Measurements from ENCODE around the gene TM9SF2. TPM values are rescaled to one million over a fixed set of nuclear protein-coding genes. Genes with fewer than 3 reads are reported as not detected.

The TM9SF2 gene
- polyA plus RNA-seq, 3 donors, result 54.0 to 255 (median 218) TPM

GRCh38 chr13:99590519-99591011 is 89.3 kb downstream of the TM9SF2 start:
- Histone ChIP-seq H2AFZ (ENCODE audit: insufficient read depth, low read depth, low read length, poor library complexity, severe bottlenecking) (no peak overlapping the region), H4K20me1 (ENCODE audit: insufficient read depth, low read length) (no peaks in the 10 kb centered on the region), H3K9me3 (replicated peaks in 1 of 2; ENCODE audit: control insufficient read depth in 1 of 2, insufficient read depth in 1 of 2, low read length in 2 of 2) (no peaks in the 10 kb centered on the region), H3K4me1 (ENCODE audit: control insufficient read depth in 1 of 2, insufficient read depth in 2 of 2, low read length in 2 of 2) (no peaks in the 10 kb centered on the region), H3K79me2 (ENCODE audit: insufficient read depth, low read length) (no peaks in the 10 kb centered on the region), H3K4me2 (replicated peaks; ENCODE audit: extremely low read depth, low read length, poor library complexity, severe bottlenecking) (no peak overlapping the region), H3K9ac (ENCODE audit: insufficient read depth, low read length, poor library complexity, severe bottlenecking) (no peak overlapping the region), H3K27ac (ENCODE audit: low read depth in 1 of 2, low read length in 2 of 2) (no peak overlapping the region), H3K4me3 (replicated peaks in 1 of 3; ENCODE audit: low read depth in 2 of 3, low read length in 3 of 3) (no peak overlapping the region), H3K36me3 (replicated peaks in 1 of 2; ENCODE audit: control insufficient read depth in 1 of 2, insufficient read depth in 2 of 2, low read length in 2 of 2) (no peaks in the 10 kb centered on the region), H3K27me3 (ENCODE audit: control insufficient read depth in 2 of 2, insufficient read depth in 2 of 2, low read length in 2 of 2) (no peaks in the 10 kb centered on the region)
- no peak for TF ChIP-seq CTCF (IDR thresholded peaks at IDR 0.05)
- Mint-ChIP-seq H3K27me3 (ENCODE audit: low read depth in 3 of 3) (peaks cover 3 to 7% (median 3%) of the 10 kb centered on the region in 3 donors), H3K4me3 (no peak overlapping the region), H3K36me3 (no peaks in the 10 kb centered on the region), H3K27ac (no peak overlapping the region), H3K4me1 (no peaks in the 10 kb centered on the region), H3K9me3 (no peaks in the 10 kb centered on the region)
- WGBS (ENCODE audit: insufficient coverage), result no CpG with 5 or more reads among the region's 3 CpGs
- intact Hi-C loops (cut with micrococcal nuclease), result no loop called here
- DNase-seq, result no peak

GRCh38 chr13:99596180-99596579 is 94.9 kb downstream of the TM9SF2 start:
- TF ChIP-seq CTCF (IDR thresholded peaks at IDR 0.05), result no peak
- peaks cover 0 to 4% (median 0%) of the 10 kb centered on the region in 7 donors for H3K9me3 Mint-ChIP-seq
- intact Hi-C loops (cut with micrococcal nuclease), result no loop called here

More at GRCh38 chr13:99596180-99596579, 94.9 kb downstream of the TM9SF2 start:
- no CpG with 5 or more reads among the region's 5 CpGs for WGBS (ENCODE audit: insufficient coverage)
- no peaks in the 10 kb centered on the region for H3K36me3 ChIP-seq (replicated peaks in 1 of 2; ENCODE audit: control insufficient read depth in 1 of 2, insufficient read depth in 2 of 2, low read length in 2 of 2)
- H3K9me3 ChIP-seq (replicated peaks in 1 of 2; ENCODE audit: control insufficient read depth in 1 of 2, insufficient read depth in 1 of 2, low read length in 2 of 2), result no peaks in the 10 kb centered on the region
- no peak overlapping the region for H3K9ac ChIP-seq (ENCODE audit: insufficient read depth, low read length, poor library complexity, severe bottlenecking)
- H3K4me1 Mint-ChIP-seq, result peaks cover under 1% of the 10 kb centered on the region
- H3K4me2 ChIP-seq (replicated peaks; ENCODE audit: extremely low read depth, low read length, poor library complexity, severe bottlenecking), result no peak overlapping the region
- no peak overlapping the region for H3K27ac Mint-ChIP-seq
- no peak overlapping the region for H3K4me3 Mint-ChIP-seq
- H3K27me3 ChIP-seq (ENCODE audit: control insufficient read depth in 2 of 2, insufficient read depth in 2 of 2, low read length in 2 of 2), result no peaks in the 10 kb centered on the region
- no peaks in the 10 kb centered on the region for H3K36me3 Mint-ChIP-seq
- no peak overlapping the region for H2AFZ ChIP-seq (ENCODE audit: insufficient read depth, low read depth, low read length, poor library complexity, severe bottlenecking)
- no peaks in the 10 kb centered on the region for H3K4me1 ChIP-seq (ENCODE audit: control insufficient read depth in 1 of 2, insufficient read depth in 2 of 2, low read length in 2 of 2)
- H3K27ac ChIP-seq (ENCODE audit: low read depth in 1 of 2, low read length in 2 of 2), result no peak overlapping the region
- DNase-seq, result no peak
- no peaks in the 10 kb centered on the region for H4K20me1 ChIP-seq (ENCODE audit: insufficient read depth, low read length)
- H3K27me3 Mint-ChIP-seq (ENCODE audit: low read depth in 3 of 3), result peaks cover 2 to 5% (median 4%) of the 10 kb centered on the region in 3 donors
- no peak overlapping the region for H3K4me3 ChIP-seq (replicated peaks in 1 of 3; ENCODE audit: low read depth in 2 of 3, low read length in 3 of 3)
- H3K79me2 ChIP-seq (ENCODE audit: insufficient read depth, low read length), result no peaks in the 10 kb centered on the region

Measured in CD14-positive monocyte (primary cell).